ENCODE measurements around the gene SVIP.

SVIP gene

GRCh38 chr11:22775248-22775647 lies 54.4 kb downstream of the SVIP start:
- no peaks in the 10 kb centered on the region for H3K4me1 ChIP-seq (ENCODE audit: control insufficient read depth, low read length)
- TF ChIP-seq EZH2phosphoT487 (IDR thresholded peaks at IDR 0.05; ENCODE audit: borderline replicate concordance, low read length) (no peak), CTCF (IDR thresholded peaks at IDR 0.05; ENCODE audit: low read depth, low read length, poor library complexity, severe bottlenecking) (no peak)
- no peaks in the 10 kb centered on the region for H4K20me1 ChIP-seq (ENCODE audit: control insufficient read depth, insufficient read depth, low read depth, low read length)
- peaks cover 4% of the 10 kb centered on the region for H3K27me3 ChIP-seq (ENCODE audit: control insufficient read depth, low read length)
- no peaks in the 10 kb centered on the region for H3K36me3 ChIP-seq (ENCODE audit: control insufficient read depth, low read length)
- no peaks in the 10 kb centered on the region for H3K9me2 ChIP-seq (replicated peaks; ENCODE audit: control insufficient read depth, low read length)
- no peaks in the 10 kb centered on the region for H3K79me2 ChIP-seq (ENCODE audit: control insufficient read depth, low read length)
- H3K27ac ChIP-seq (ENCODE audit: low read depth, low read length) = no peak overlapping the region
- H3K4me3 ChIP-seq (ENCODE audit: low read length) = no peak overlapping the region
- no peak overlapping the region for H3K4me2 ChIP-seq (ENCODE audit: low read length)
- no peaks in the 10 kb centered on the region; the same call in 1 of the 2 replicates for H3K9me3 ChIP-seq (ENCODE audit: control insufficient read depth, insufficient read depth, low read length)
- H3F3A ChIP-seq (ENCODE audit: control insufficient read depth, insufficient read depth) = no peaks in the 10 kb centered on the region

- Histone ChIP-seq H3F3A (ENCODE audit: control insufficient read depth, insufficient read depth) (no peaks in the 10 kb centered on the region), H3K4me3 (ENCODE audit: low read length) (no peak overlapping the region), H3K27me3 (ENCODE audit: control insufficient read depth, low read length) (peaks cover 4% of the 10 kb centered on the region), H3K36me3 (ENCODE audit: control insufficient read depth, low read length) (no peaks in the 10 kb centered on the region), H3K9me2 (replicated peaks; ENCODE audit: control insufficient read depth, low read length) (no peaks in the 10 kb centered on the region), H3K4me2 (ENCODE audit: low read length) (no peak overlapping the region), H3K4me1 (ENCODE audit: control insufficient read depth, low read length) (no peaks in the 10 kb centered on the region), H3K9me3 (ENCODE audit: control insufficient read depth, insufficient read depth, low read length) (no peaks in the 10 kb centered on the region; the same call in 1 of the 2 replicates), H3K79me2 (ENCODE audit: control insufficient read depth, low read length) (no peaks in the 10 kb centered on the region), H4K20me1 (ENCODE audit: control insufficient read depth, insufficient read depth, low read depth, low read length) (no peaks in the 10 kb centered on the region), H3K27ac (ENCODE audit: low read depth, low read length) (no peak overlapping the region)
- TF ChIP-seq CTCF (IDR thresholded peaks at IDR 0.05; ENCODE audit: low read depth, low read length, poor library complexity, severe bottlenecking) (no peak), EZH2phosphoT487 (IDR thresholded peaks at IDR 0.05; ENCODE audit: borderline replicate concordance, low read length) (no peak)
Observed at GRCh38 chr11:22774716-22775115, 54.9 kb downstream of the SVIP start.

DNA sequence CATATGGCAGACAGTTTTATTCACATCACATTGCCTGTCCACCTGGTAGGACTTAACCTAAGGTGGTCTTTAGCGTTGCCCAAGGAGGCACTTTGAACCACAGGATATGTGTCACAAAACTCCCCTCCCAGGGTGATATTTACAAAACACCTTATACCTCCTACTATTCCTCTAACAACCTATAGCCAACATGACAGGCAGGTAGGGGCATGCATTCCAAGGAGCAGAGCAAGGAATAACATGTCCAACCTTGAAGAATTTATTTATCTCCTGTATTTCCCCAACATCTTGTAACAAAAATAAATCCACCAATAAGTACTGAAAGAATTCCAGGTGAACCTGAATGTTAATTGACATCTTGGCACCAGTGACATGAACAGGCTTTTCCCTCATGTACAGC lies 60.5 kb downstream of the SVIP start:
- no peaks in the 10 kb centered on the region for H3K36me3 ChIP-seq (ENCODE audit: control insufficient read depth, low read length)
- no peak for TF ChIP-seq CTCF (IDR thresholded peaks at IDR 0.05; ENCODE audit: low read depth, low read length, poor library complexity, severe bottlenecking)
- TF ChIP-seq EZH2phosphoT487 (IDR thresholded peaks at IDR 0.05; ENCODE audit: borderline replicate concordance, low read length) = no peak
- no peak overlapping the region for H3K4me2 ChIP-seq (ENCODE audit: low read length)
- H4K20me1 ChIP-seq (ENCODE audit: control insufficient read depth, insufficient read depth, low read depth, low read length) = no peaks in the 10 kb centered on the region
- H3K4me3 ChIP-seq (ENCODE audit: low read length) = no peak overlapping the region
- no peaks in the 10 kb centered on the region for H3K79me2 ChIP-seq (ENCODE audit: control insufficient read depth, low read length)
- no peaks in the 10 kb centered on the region for H3K9me2 ChIP-seq (replicated peaks; ENCODE audit: control insufficient read depth, low read length)
- no peaks in the 10 kb centered on the region for H3K4me1 ChIP-seq (ENCODE audit: control insufficient read depth, low read length)
- no peaks in the 10 kb centered on the region; the same call in 1 of the 2 replicates for H3K27me3 ChIP-seq (ENCODE audit: control insufficient read depth, low read length)
- H3K27ac ChIP-seq (ENCODE audit: low read depth, low read length) = no peak overlapping the region
- no peaks in the 10 kb centered on the region for H3F3A ChIP-seq (ENCODE audit: control insufficient read depth, insufficient read depth)
- no peaks in the 10 kb centered on the region for H3K9me3 ChIP-seq (ENCODE audit: control insufficient read depth, insufficient read depth, low read length)

All from DOHH2 (cell line).